HFFc6 (cell line): ENCODE results near the gene BLACAT1. TPM values are rescaled to one million over a fixed set of nuclear protein-coding genes. Genes with fewer than 3 reads are reported as not detected.

Experiments used
- DNase-seq: peaks from one replicate; pipeline ENCODE4 v3.0.0-alpha.2; 2018
- H3K27ac Mint-ChIP-seq: 2 replicates; pipeline ENCODE4 v1.8.0; 2020; ENCODE audit warnings: mild to moderate bottlenecking, mixed read lengths
- H3K27me3 Mint-ChIP-seq: 2 replicates; pipeline ENCODE4 v1.8.0; 2021; ENCODE audit warnings: mild to moderate bottlenecking, moderate library complexity, mixed read lengths; ENCODE audit not compliant: insufficient read depth
- H3K36me3 Mint-ChIP-seq: 2 replicates; pipeline ENCODE4 v1.8.0; 2021; ENCODE audit warnings: low read depth, mixed read lengths
- H3K4me1 Mint-ChIP-seq: 2 replicates; pipeline ENCODE4 v1.8.0; 2020; ENCODE audit warnings: low read depth, mixed read lengths
- H3K4me3 Mint-ChIP-seq: 2 replicates; pipeline ENCODE4 v1.8.0; 2020; ENCODE audit warnings: mild to moderate bottlenecking, moderate library complexity, mixed read lengths
- H3K9me3 Mint-ChIP-seq: 2 replicates; pipeline ENCODE4 v1.8.0; 2020; ENCODE audit warnings: mild to moderate bottlenecking, mixed read lengths
- CTCF ChIP-seq: fragments of 200-600 bp; sonication (generic); IDR thresholded peaks from 2 replicates; pipeline ENCODE4 v1.5.0; 2021; ENCODE audit warnings: antibody characterized with exemption, mild to moderate bottlenecking
- total RNA-seq, 6 experiments: library from RNA; stranded (reverse); fragmentation: NEBNext Ultra II Directional; extraction: Animal tissue kit (Norgen Biotek cat#: 25700); gene quantifications; 2 replicates in 1 of 6; 3 replicates in 5 of 6; pipeline ENCODE4 v1.2.3, GENCODE V29; 2021

BLACAT1 gene
- total RNA-seq, 6 experiments from 2014 or later, result not detected

- DNase-seq, result no peak
- Mint-ChIP-seq H3K27me3 (peaks cover 52% of the 10 kb centered on the region), H3K4me3 (no peak overlapping the region), H3K36me3 (peaks cover 6% of the 10 kb centered on the region; the same call in 1 of the 2 replicates), H3K9me3 (peaks cover 7% of the 10 kb centered on the region), H3K27ac (no peak overlapping the region), H3K4me1 (no peaks in the 10 kb centered on the region)
- no peak for TF ChIP-seq CTCF
Observed at GRCh38 chr1:205470131-205470530, 14.3 kb upstream of the BLACAT1 start.

- H3K4me3 Mint-ChIP-seq, result no peak overlapping the region
- no peaks in the 10 kb centered on the region for H3K36me3 Mint-ChIP-seq
- H3K27me3 Mint-ChIP-seq, result peaks cover 33% of the 10 kb centered on the region
- H3K4me1 Mint-ChIP-seq, result no peaks in the 10 kb centered on the region
- H3K9me3 Mint-ChIP-seq, result no peaks in the 10 kb centered on the region
- no peak for TF ChIP-seq CTCF
- H3K27ac Mint-ChIP-seq, result no peak overlapping the region
- no peak for DNase-seq
Observed at GRCh38 chr1:205466595-205467220, 10.9 kb upstream of the BLACAT1 start.

GRCh38 chr1:205465392-205465791 is 9.5 kb upstream of the BLACAT1 start:
- no peak for DNase-seq
- peaks cover 28% of the 10 kb centered on the region for H3K27me3 Mint-ChIP-seq
- H3K27ac Mint-ChIP-seq, result no peak overlapping the region
- TF ChIP-seq CTCF, result no peak
- no peaks in the 10 kb centered on the region for H3K36me3 Mint-ChIP-seq
- no peaks in the 10 kb centered on the region for H3K4me1 Mint-ChIP-seq
- H3K9me3 Mint-ChIP-seq, result no peaks in the 10 kb centered on the region
- H3K4me3 Mint-ChIP-seq, result no peak overlapping the region

GRCh38 chr1:205458777-205459566 is 3.1 kb upstream of the BLACAT1 start:
- Mint-ChIP-seq H3K36me3 (no peaks in the 10 kb centered on the region), H3K4me3 (no peak overlapping the region), H3K4me1 (no peaks in the 10 kb centered on the region), H3K27me3 (peaks cover 31% of the 10 kb centered on the region), H3K9me3 (no peaks in the 10 kb centered on the region), H3K27ac (no peak overlapping the region)
- no peak for TF ChIP-seq CTCF
- peak; percentile 28 for DNase-seq

- Mint-ChIP-seq H3K4me3 (no peak overlapping the region), H3K4me1 (no peaks in the 10 kb centered on the region), H3K36me3 (no peaks in the 10 kb centered on the region), H3K27me3 (peaks cover 39% of the 10 kb centered on the region), H3K27ac (no peak overlapping the region), H3K9me3 (no peaks in the 10 kb centered on the region)
- no peak for DNase-seq
- no peak for TF ChIP-seq CTCF
Observed at GRCh38 chr1:205456868-205457745, 1.3 kb upstream of the BLACAT1 start.
